Astrocyte of the cerebellum (primary cell): ENCODE measurements around the gene BUB3.

Source experiments
- DNase-seq: peaks from one replicate; pipeline ENCODE4 v3.0.0-alpha.2; 2011; ENCODE audit warnings: low read depth
- H3K4me3 ChIP-seq: 2 replicates; pipeline ENCODE4 v1.5.1; 2011; ENCODE audit warnings: mild to moderate bottlenecking, low read depth, low read length, moderate library complexity
- in situ Hi-C: cut with HindIII; loops from 2 replicates; pipeline ENCODE4 v1.10.0; 2017; ENCODE audit warnings: low sequenced_read_pairs
- TF ChIP-seq, protein P1 (sequence below): IDR thresholded peaks from 2 replicates; pipeline ENCODE4 v1.5.1; 2012; ENCODE audit warnings: low read length, low read depth, moderate library complexity, mild to moderate bottlenecking; ENCODE audit errors: missing control alignments

The BUB3 gene

DNA sequence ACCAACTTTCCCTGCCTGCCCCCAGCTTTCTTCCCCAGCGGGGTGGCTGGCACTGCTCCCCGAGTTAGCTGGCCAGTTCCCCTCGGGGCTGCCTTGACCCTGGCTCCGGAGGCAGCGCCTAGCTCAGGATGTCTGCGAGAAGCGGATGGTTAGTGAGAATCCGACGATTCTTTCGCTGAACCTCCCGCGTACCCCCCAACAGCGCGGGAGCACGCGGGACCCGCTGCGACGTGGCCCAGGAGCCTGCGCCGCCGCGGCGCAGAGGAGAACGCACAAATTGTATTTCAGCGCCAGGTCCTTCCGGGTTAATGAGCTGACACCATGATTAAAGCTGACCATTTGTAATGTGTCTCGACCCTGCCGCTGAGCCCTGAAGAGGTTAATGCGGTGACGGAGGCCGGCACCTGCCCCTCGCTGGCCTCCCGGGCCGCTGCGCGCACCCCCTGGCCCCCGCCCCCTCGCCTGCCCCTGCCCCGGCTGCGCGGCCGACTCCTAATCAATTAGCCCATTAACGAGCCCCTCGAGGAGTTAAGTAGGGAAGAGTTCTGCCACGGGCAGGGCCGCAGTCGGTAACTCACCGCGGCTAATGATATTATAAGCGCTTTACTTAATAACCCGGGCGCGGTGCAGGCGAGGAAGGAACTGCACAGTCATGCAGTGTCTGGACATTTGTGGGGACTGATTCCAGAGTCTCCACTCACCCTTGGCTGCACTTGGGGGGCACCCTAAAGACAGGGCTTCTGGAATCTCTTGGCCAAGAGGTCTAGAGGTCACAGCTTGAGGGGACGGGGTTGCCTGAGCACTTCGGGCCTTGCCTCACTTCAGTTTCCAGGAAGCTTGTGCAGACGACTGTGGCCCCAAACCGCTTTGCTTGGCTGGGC lies 7.9 kb upstream of the BUB3 start:
- in situ Hi-C loops: no loop called here

DNA sequence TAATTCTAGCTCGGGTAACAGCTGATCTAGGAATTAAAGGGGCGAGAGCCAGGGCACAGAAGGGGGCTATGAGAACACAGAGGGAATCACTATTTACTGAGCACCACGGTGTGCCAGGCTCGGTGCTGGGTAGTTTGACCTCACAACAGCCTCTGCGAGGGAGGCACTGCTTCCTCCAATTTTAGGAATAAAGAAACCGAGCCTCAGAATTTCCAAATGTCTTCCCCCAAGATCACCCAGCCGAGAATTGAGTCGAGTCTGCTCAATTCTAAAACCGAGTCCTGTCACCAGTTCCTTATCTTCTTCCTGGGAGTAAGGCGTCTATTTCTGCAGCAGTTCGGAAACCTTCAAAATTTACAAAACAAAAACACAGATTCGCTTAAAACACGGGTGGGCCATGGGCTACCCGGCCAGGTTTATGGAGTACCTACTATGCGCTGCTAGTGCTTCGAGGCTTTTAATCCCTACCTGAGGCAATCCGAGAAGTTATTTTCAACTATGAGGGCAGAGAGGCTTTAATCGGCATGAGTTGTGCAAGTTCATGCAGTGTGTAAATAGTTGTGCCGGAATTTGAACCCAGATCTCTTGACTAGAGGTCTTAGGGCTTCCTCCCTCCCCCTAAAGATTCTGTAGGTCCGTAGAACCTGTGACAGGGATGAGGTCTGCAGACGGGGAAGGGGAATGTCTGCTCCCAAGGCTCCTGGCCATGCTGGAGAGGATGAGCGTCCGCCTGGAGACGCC lies 7.1 kb upstream of the BUB3 start:
- DNase-seq: no peak
- H3K4me3 ChIP-seq: no peak overlapping the region
- in situ Hi-C loops: no loop called here
- TF ChIP-seq, protein P1, sequence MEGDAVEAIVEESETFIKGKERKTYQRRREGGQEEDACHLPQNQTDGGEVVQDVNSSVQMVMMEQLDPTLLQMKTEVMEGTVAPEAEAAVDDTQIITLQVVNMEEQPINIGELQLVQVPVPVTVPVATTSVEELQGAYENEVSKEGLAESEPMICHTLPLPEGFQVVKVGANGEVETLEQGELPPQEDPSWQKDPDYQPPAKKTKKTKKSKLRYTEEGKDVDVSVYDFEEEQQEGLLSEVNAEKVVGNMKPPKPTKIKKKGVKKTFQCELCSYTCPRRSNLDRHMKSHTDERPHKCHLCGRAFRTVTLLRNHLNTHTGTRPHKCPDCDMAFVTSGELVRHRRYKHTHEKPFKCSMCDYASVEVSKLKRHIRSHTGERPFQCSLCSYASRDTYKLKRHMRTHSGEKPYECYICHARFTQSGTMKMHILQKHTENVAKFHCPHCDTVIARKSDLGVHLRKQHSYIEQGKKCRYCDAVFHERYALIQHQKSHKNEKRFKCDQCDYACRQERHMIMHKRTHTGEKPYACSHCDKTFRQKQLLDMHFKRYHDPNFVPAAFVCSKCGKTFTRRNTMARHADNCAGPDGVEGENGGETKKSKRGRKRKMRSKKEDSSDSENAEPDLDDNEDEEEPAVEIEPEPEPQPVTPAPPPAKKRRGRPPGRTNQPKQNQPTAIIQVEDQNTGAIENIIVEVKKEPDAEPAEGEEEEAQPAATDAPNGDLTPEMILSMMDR: no peak

More for the DNA sequence above, 7.9 kb upstream of the BUB3 start:
- no peak for DNase-seq
- no peak overlapping the region for H3K4me3 ChIP-seq
- TF ChIP-seq, protein P1: no peak

- in situ Hi-C loops: no loop called here
- TF ChIP-seq, protein P1: no peak
- no peak for DNase-seq
- no peak within 1 kb of the TSS for H3K4me3 ChIP-seq
Measured at GRCh38 chr10:123147635-123148413, 6.4 kb upstream of the BUB3 start, which contains the start of gene HMX2. HMX2 (plus strand) TSS chr10:123148136; CDS start chr10:123148379, 243 bp downstream.

- DNase-seq: no peak
- in situ Hi-C loops: no loop called here
- TF ChIP-seq, protein P1: no peak
- H3K4me3 ChIP-seq: no peak overlapping the region
Measured at GRCh38 chr10:123148414-123149161, 5.6 kb upstream of the BUB3 start.

DNA sequence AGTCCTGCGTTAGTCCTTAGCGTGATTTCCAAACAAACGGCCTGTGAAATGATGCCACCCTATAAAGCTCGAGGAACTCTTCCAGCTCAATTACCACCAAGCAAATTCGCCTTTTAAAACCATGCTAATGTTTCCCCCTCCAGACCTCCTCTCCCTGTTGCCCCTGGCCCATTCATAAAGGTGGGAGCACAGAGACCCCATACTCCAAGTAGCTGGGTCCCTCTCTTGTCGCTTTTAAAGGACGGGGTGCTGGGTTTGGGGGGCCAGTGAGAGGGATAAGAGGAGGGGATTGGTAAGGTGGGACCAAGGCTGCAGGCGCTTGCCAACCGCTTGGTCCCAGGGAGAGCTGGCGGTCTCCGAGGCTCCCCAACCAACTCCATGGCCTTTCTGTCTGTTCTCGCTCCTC lies 5.0 kb upstream of the BUB3 start:
- TF ChIP-seq, protein P1: no peak
- in situ Hi-C loops: no loop called here
- no peak overlapping the region for H3K4me3 ChIP-seq
- no peak for DNase-seq
